Neural cell (in vitro differentiated cells): Measurements from ENCODE around the gene SPAG8. TPM values are rescaled to one million over a fixed set of nuclear protein-coding genes. Genes with fewer than 3 reads are reported as not detected.

Experiments
- H2AFZ ChIP-seq: fragments of 200-600, 300-800 bp; sonication (generic), shearing (Covaris generic); 2 replicates; pipeline ENCODE4 v1.6.0; 2014; ENCODE audit warnings: low read depth, mild to moderate bottlenecking, antibody characterized with exemption, low read length, moderate library complexity
- H3F3A ChIP-seq: fragments of 200-600 bp; shearing (Covaris generic); 2 replicates; pipeline ENCODE4 v1.6.1; 2016; ENCODE audit warnings: mild to moderate bottlenecking, moderate library complexity, mixed read lengths, antibody characterized with exemption, low read length; ENCODE audit not compliant: insufficient read depth, poor library complexity, severe bottlenecking
- H3K27ac ChIP-seq: fragments of 200-600, 300-800 bp; sonication (generic), shearing (Covaris generic); 2 replicates; pipeline ENCODE4 v1.5.1; 2014; ENCODE audit warnings: mild to moderate bottlenecking, low read length, moderate library complexity
- H3K27me3 ChIP-seq: fragments of 300-800, 200-600 bp; sonication (generic), shearing (Covaris generic); 2 replicates; pipeline ENCODE4 v1.6.0; 2014; ENCODE audit warnings: mild to moderate bottlenecking, low read depth, low read length, moderate library complexity; ENCODE audit not compliant: insufficient read depth
- H3K36me3 ChIP-seq: fragments of 300-800, 200-600 bp; sonication (generic), shearing (Covaris generic); 2 replicates; pipeline ENCODE4 v1.5.1; 2014; ENCODE audit warnings: mild to moderate bottlenecking, antibody characterized with exemption, low read length, moderate library complexity; ENCODE audit not compliant: insufficient read depth
- H3K4me2 ChIP-seq: fragments of 300-800, 200-600 bp; sonication (generic), shearing (Covaris generic); 2 replicates; pipeline ENCODE4 v1.6.0; 2014; ENCODE audit warnings: mild to moderate bottlenecking, low read length
- H3K4me3 ChIP-seq: fragments of 300-800, 200-600 bp; sonication (generic), shearing (Covaris generic); 2 replicates; pipeline ENCODE4 v1.5.1; 2014; ENCODE audit warnings: mild to moderate bottlenecking, low read length, moderate library complexity
- H3K79me2 ChIP-seq: fragments of 200-600 bp; shearing (Covaris generic); replicated peaks from 2 replicates; pipeline ENCODE4 v1.6.0; 2014; ENCODE audit warnings: mild to moderate bottlenecking, low read length, moderate library complexity; ENCODE audit not compliant: insufficient read depth
- H3K9ac ChIP-seq: fragments of 300-800, 200-600 bp; sonication (generic), shearing (Covaris generic); 2 replicates; pipeline ENCODE4 v1.6.1; 2016; ENCODE audit warnings: mild to moderate bottlenecking, low read length, mixed read lengths
- H3K9me2 ChIP-seq: fragments of 200-600 bp; shearing (Covaris generic); 2 replicates; pipeline ENCODE4 v1.6.1; 2016; ENCODE audit warnings: mild to moderate bottlenecking, low read length, mixed read lengths; ENCODE audit not compliant: insufficient read depth
- H3K9me3 ChIP-seq: fragments of 200-600, 300-800 bp; sonication (generic), shearing (Covaris generic); 2 replicates; pipeline ENCODE4 v1.6.1; 2016; ENCODE audit warnings: mild to moderate bottlenecking, mixed run types, low read length, moderate library complexity, mixed read lengths
- H4K20me1 ChIP-seq: fragments of 200-600 bp; shearing (Covaris generic); 2 replicates; pipeline ENCODE4 v1.6.1; 2016; ENCODE audit warnings: mild to moderate bottlenecking, mixed run types; ENCODE audit not compliant: insufficient read depth
- CTCF ChIP-seq: fragments of 450-650 bp; IDR thresholded peaks from 2 replicates; pipeline ENCODE4 v1.5.1; 2014; ENCODE audit warnings: antibody characterized with exemption, mild to moderate bottlenecking, moderate library complexity; ENCODE audit not compliant: poor library complexity, severe bottlenecking
- EP300 ChIP-seq: fragments of 450-650 bp; conservative IDR thresholded peaks from 2 replicates; pipeline ENCODE4 v1.6.1; 2014; ENCODE audit warnings: antibody characterized with exemption, mild to moderate bottlenecking, moderate library complexity; ENCODE audit not compliant: poor library complexity, severe bottlenecking
- EZH2 ChIP-seq: fragments of 200-600, 300-800 bp; shearing (Covaris generic), sonication (generic); IDR thresholded peaks from 2 replicates; pipeline ENCODE4 v1.6.1; 2014; ENCODE audit warnings: antibody characterized with exemption, low read length, borderline replicate concordance, mild to moderate bottlenecking; ENCODE audit not compliant: insufficient read depth, poor library complexity, severe bottlenecking
- MXI1 ChIP-seq: fragments of 450-650 bp; conservative IDR thresholded peaks from 2 replicates; pipeline ENCODE4 v1.6.1; 2014; ENCODE audit warnings: antibody characterized with exemption, mild to moderate bottlenecking; ENCODE audit not compliant: poor library complexity, severe bottlenecking
- POLR2AphosphoS5 ChIP-seq: IDR thresholded peaks from 2 replicates; pipeline ENCODE4 v1.6.1; 2012
- RAD21 ChIP-seq: fragments of 450-650 bp; conservative IDR thresholded peaks from 2 replicates; pipeline ENCODE4 v1.6.1; 2014; ENCODE audit warnings: antibody characterized with exemption, mild to moderate bottlenecking, moderate library complexity
- SMC3 ChIP-seq: fragments of 450-650 bp; conservative IDR thresholded peaks from 2 replicates; pipeline ENCODE4 v1.6.1; 2014; ENCODE audit warnings: antibody characterized with exemption, mild to moderate bottlenecking, moderate library complexity; ENCODE audit not compliant: poor library complexity
- TAF1 ChIP-seq: IDR thresholded peaks from 2 replicates; pipeline ENCODE4 v1.6.1; 2012; ENCODE audit warnings: low read depth
- polyA plus RNA-seq: library from polyadenylated mRNA; depleted of rRNA; stranded (reverse); fragments of >200 nt; gene quantifications from 2 replicates; pipeline ENCODE4 v1.2.3, GENCODE V29; 2014
- TF ChIP-seq, protein P1 (sequence below): IDR thresholded peaks from 2 replicates; pipeline ENCODE4 v1.6.1; 2012; ENCODE audit warnings: borderline replicate concordance

SPAG8 gene
- polyA plus RNA-seq, 1 donor from 2014 or later: 2.9 TPM

GRCh38 chr9:35859990-35860339 is 47.9 kb upstream of the SPAG8 start:
- Histone ChIP-seq H3F3A (no peaks in the 10 kb centered on the region), H4K20me1 (no peaks in the 10 kb centered on the region), H3K27me3 (no peaks in the 10 kb centered on the region), H3K4me2 (no peak overlapping the region), H3K4me3 (no peak overlapping the region), H3K79me2 (no peaks in the 10 kb centered on the region), H3K9me2 (no peaks in the 10 kb centered on the region), H3K9ac (no peak overlapping the region), H3K36me3 (no peaks in the 10 kb centered on the region), H3K27ac (no peak overlapping the region), H2AFZ (no peak overlapping the region), H3K9me3 (no peaks in the 10 kb centered on the region)
- TF ChIP-seq RAD21: no peak
- TF ChIP-seq, protein P1, sequence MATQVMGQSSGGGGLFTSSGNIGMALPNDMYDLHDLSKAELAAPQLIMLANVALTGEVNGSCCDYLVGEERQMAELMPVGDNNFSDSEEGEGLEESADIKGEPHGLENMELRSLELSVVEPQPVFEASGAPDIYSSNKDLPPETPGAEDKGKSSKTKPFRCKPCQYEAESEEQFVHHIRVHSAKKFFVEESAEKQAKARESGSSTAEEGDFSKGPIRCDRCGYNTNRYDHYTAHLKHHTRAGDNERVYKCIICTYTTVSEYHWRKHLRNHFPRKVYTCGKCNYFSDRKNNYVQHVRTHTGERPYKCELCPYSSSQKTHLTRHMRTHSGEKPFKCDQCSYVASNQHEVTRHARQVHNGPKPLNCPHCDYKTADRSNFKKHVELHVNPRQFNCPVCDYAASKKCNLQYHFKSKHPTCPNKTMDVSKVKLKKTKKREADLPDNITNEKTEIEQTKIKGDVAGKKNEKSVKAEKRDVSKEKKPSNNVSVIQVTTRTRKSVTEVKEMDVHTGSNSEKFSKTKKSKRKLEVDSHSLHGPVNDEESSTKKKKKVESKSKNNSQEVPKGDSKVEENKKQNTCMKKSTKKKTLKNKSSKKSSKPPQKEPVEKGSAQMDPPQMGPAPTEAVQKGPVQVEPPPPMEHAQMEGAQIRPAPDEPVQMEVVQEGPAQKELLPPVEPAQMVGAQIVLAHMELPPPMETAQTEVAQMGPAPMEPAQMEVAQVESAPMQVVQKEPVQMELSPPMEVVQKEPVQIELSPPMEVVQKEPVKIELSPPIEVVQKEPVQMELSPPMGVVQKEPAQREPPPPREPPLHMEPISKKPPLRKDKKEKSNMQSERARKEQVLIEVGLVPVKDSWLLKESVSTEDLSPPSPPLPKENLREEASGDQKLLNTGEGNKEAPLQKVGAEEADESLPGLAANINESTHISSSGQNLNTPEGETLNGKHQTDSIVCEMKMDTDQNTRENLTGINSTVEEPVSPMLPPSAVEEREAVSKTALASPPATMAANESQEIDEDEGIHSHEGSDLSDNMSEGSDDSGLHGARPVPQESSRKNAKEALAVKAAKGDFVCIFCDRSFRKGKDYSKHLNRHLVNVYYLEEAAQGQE: no peak
- no peak for TF ChIP-seq SMC3
- TF ChIP-seq POLR2AphosphoS5: no peak
- TF ChIP-seq EP300: no peak
- TF ChIP-seq TAF1: no peak
- no peak for TF ChIP-seq EZH2
- TF ChIP-seq MXI1: no peak
- no peak for TF ChIP-seq CTCF

DNA sequence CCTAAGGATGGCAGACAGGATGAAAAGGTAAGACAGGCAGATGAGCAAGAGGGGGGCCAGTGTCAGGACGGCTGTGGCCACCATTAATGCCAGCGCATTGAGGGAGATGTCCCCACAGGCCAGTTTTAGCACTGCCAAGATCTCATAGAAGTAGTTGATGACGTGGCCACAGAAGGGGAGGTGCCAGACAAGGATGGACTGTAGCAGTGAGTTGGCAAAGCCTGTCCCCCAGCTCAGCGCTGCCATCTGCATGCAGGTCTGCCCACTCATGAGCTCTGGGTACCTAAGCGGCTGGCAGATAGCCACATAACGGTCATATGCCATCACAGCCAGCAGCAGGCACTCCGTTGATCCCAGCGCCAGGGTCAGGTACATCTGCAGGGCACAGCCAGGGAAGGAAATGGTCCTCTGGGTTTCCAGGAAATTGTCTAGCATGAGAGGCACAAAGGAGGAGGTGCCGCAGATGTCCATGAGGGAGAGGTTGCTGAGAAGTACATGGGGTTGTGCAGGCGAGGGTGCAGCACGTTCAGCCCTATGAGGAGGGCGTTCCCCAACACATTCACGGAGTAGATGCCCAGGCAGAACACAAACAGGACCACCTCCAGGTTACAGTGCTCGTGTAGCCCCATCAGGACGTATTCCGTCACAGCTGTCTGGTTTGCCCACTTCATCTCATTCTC is 47.4 kb upstream of the SPAG8 start:
- no peak overlapping the region for H3K4me2 ChIP-seq
- H3K9me3 ChIP-seq: no peaks in the 10 kb centered on the region
- no peaks in the 10 kb centered on the region for H3K9me2 ChIP-seq
- TF ChIP-seq MXI1 (no peak), RAD21 (no peak), CTCF (no peak), POLR2AphosphoS5 (no peak), TAF1 (no peak), EP300 (no peak), EZH2 (no peak), SMC3 (no peak)
- TF ChIP-seq, protein P1: no peak
- H3K9ac ChIP-seq: no peak overlapping the region
- H3K27me3 ChIP-seq: no peaks in the 10 kb centered on the region
- H3K4me3 ChIP-seq: no peak overlapping the region
- H3K79me2 ChIP-seq: no peaks in the 10 kb centered on the region
- H2AFZ ChIP-seq: no peak overlapping the region
- no peaks in the 10 kb centered on the region for H3K36me3 ChIP-seq
- no peaks in the 10 kb centered on the region for H4K20me1 ChIP-seq
- no peak overlapping the region for H3K27ac ChIP-seq
- no peaks in the 10 kb centered on the region for H3F3A ChIP-seq
